LoVo (cell line): ENCODE measurements around the gene SH3BGR.
A peak's percentile ranks its signal among the peaks of the same experiment; 100 is the strongest.
"Not testable (repeated sequence)": the region's sequence is repeated elsewhere in the genome, so short reads cannot be mapped to it uniquely, and the experiment has no call there.

Experiments
- DNase-seq: peaks from one replicate; pipeline ENCODE4 v3.0.0-alpha.2; 2016; ENCODE audit warnings: low spot score

The SH3BGR gene

GRCh38 chr21:39515684-39516472 lies 64.1 kb downstream of the SH3BGR start:
- DNase-seq, result no peak

DNA sequence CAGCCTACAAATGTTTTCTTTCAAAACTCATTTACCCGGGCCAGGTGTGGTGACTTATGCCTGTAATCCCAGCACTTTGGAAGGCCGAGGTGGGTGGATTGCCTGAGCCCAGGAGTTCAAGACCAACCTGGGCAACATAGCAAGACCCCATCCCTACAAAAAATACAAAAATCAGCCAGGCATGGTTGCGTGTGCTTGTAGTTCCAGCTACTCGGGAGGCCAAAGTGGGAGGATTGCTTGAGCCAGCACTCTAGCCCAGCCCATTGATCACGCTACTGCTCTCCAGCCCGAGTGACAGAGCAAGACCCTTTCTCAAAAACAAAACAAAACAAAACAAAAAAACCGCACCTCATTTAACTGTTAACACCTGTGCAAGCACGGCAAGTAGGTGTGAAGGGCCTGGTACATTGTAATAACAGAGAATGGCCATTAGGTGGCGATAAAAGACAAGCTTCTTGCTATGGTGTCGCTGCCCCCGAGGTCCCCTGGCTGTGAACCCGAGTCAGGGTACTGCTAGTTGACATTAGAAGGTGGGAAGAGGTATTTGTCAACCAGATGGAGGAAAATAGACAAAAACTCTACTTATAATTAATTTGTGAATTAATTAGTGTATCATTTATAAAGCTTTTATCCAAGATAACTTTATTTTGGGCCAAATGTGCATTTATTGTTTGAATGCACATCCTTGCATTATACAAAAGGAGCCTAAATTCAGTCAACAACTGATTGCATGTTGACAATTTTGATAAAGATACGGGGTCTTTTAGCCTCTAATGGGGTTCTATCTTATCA lies 66.5 kb downstream of the SH3BGR start:
- peak; percentile 74 for DNase-seq

DNA sequence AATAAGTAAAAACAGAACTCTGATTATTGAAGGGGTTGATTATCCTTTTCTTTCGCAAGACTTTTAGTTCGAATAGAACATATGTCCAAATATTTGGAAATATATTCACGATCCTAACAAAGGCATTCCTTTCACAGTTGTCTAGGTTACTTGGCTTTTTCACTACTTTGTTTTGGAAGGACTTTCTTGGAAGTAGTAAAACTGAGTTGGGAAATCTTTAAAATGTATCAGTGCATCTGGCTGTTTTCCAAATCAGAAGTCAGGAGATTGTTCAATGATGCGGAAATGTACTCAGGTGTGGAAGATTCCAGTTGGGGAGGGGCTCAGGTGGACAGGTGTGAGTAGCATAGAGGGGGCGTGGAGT lies 67.1 kb downstream of the SH3BGR start:
- DNase-seq, result no peak

- DNase-seq, result no peak
Measured at GRCh38 chr21:39519835-39520234, 68.1 kb downstream of the SH3BGR start.

DNA sequence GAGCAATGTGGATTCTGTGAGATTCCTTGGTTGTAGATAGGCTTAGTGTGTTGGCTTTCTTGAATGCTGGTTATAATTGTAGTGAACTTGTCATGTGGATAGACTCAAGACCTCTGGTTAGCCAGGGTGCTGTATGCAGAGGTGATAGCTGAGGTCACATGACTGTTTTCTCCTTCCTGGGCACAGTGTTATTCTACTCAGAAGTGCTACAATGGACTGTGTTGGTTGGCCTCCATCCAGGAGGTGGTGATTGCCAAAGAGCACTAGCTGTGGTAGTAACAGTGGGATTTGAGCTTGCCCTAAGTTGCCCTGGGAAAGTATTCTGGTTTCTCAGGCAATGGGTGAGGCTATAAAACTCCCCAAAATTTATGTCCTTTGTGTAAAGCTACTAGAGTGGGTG lies 71.6 kb downstream of the SH3BGR start:
- DNase-seq, result no peak

DNA sequence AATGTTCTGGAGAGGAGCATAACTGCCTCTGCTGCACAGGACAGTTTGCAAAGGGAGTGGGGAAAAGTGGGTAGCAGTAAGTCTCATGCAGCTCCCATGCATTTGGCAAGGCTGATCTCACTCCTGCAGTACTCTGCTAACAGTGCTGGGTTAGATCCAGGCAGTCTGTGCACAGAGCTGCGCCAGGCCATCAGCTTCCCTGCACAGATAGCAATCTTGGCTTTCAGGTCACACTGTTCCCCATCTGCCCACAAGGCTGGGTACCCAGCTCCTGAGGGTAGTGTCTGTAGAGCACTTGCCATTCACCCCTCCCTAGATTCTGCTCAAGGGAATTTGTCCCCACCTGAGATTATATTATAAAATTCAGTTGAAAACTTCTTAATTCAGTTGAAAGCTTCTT lies 72.1 kb downstream of the SH3BGR start:
- no peak for DNase-seq

DNA sequence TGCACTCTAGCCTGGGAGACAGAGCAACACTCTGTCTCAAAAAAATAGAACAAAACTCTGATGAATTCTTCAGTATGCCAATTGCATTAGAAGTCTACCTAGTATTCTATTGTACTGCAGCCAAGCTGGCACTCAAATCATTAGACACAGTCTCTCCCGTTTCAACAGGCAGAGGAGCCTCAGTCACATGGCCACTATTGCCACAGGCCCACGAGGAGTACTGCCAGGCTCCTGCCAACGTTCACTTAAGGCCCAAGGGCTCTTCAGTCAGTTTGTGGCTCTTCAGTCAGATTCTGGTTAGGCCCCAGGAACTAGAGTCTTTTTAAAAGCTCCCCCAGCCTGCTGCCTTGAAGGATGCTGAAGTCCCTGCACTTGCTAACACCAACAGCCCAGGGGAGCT lies 73.4 kb downstream of the SH3BGR start:
- no peak for DNase-seq

GRCh38 chr21:39525601-39526000 lies 73.8 kb downstream of the SH3BGR start:
- no peak for DNase-seq

GRCh38 chr21:39527067-39527595 lies 75.4 kb downstream of the SH3BGR start:
- no peak for DNase-seq

DNA sequence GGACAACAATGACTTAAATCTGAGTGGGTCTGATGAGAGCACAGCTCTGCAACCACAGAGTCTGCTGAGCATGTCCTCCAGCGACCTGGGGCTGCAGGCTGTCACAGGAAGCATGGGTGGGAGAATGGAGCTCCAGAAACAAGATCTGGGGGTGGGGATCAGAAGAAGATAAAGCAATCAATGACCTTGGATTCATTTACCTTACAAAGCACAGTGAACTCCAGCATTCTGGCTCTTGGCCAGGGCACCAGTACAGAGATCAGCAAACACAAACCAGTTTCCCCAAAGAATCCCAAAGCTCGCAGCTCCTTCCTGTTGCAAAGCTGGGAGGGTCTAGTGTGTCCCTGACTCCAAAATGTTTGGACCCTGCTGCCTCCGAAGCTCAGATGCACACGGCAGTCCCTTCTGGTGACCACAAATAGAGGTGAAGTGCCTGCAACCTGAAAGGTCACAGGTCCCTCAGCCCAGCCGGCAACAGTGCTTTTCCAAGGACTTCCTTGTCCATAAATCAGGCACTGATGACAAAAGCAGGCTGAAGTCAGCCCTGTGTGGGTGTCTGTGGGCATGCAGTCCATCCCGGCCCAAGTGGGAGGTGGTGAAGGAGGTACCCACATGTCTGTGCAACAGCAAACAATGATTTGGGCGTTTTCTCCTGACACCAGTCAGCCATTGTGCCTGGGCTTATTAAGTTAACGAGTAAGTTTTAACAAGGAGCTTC lies 76.1 kb downstream of the SH3BGR start:
- DNase-seq, result peak; percentile 33

- no peak for DNase-seq
Measured at GRCh38 chr21:39529026-39529425, 77.3 kb downstream of the SH3BGR start.

DNA sequence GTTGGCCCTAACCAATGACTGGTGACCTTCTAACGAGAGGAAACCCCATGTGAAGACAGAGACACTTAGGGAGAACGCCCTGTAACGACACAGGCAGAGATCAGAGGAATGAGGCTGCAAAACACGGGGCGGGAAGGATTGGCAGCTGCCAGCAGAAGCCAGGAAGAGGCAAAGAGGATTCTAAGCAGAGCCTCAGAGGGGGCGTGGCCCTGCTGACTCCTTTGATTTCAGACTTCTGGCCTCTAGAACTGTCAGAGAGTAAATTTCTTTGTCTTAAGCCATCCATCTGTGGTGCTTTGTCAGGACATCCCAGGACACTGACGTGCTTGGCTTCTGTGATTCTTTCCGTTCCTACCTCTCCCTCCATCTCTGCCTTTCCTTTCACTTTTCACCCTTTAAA lies 79.3 kb downstream of the SH3BGR start:
- no peak for DNase-seq

GRCh38 chr21:39531840-39532239 lies 80.1 kb downstream of the SH3BGR start:
- DNase-seq, result no peak

DNA sequence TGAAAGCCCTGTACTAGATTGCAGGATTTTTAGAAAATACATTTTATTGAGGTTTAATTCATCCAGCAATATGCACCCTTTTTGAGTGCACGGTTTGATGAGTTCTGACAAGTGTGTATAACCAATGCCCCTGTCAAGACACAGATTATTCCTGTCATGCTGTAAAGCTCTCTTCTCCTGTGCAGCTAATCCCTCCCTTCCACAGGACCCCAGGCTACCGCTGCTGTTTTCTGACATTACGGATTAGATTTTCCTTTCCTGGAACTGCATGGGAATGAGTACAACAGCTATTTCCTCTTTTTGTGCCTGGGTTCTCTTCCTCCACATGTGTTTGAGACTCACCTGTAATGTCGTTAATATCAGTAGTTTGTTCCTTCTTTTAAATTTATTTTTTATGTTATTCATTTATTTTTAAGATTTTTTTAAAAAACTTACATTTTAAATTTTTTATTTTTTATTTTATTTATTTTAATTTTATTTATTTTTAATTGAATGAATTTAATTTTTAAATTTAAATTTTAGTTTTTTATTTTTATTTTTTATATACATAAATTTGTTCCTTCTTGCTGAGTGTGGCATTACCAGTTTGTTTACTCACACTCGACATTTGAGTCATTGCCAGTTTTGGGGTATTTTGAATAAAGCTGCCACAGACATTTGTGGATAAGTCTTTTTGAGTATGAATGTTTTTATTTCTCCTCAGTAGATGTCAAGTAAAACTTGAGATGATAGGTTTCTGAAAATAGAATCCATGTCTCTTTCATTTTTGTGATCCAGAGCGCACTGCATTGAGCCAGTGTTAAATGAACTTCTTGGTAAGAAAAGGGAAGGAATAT lies 82.0 kb downstream of the SH3BGR start:
- no peak for DNase-seq

DNA sequence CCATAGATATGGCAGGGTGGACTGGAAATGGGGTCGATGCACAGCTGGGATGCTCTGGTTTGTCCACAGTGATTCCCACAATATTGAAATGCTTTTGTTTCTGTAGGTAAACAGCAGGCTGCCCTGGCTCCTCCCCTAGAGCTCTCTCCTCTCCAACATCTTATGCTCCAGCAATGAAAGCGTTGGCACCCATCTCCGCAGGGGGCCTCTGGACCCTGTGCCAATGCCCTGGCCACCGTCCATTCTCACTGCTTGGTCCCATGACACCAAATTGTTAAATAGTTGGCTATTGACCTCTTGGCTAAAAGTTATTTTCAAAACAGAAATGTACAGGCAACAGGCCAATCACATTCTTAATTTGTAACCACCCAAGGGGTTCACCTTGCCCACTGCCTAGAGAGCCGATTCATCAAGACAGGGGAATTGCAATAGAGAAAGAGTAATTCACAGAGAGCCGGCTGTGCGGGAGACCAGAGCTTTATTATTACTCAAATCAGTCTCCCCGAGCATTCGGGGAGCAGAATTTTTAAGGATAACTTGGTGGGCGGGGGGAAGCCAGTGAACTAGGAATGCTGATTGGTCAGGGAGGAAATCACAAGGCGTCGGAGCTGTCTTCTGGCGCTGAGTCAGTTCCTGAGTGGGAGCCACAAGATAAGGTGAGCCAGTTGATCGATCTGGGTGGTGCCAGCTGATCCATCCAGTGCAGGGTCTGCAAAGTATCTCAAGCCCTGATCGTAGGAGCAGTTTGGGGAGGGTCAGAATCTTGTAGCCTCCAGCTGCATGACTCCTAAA lies 84.1 kb downstream of the SH3BGR start:
- DNase-seq, result no peak

- DNase-seq, result no peak
Measured at GRCh38 chr21:39536835-39537234, 85.1 kb downstream of the SH3BGR start.

GRCh38 chr21:39537571-39537970 lies 85.8 kb downstream of the SH3BGR start:
- peak; percentile 44 for DNase-seq

DNA sequence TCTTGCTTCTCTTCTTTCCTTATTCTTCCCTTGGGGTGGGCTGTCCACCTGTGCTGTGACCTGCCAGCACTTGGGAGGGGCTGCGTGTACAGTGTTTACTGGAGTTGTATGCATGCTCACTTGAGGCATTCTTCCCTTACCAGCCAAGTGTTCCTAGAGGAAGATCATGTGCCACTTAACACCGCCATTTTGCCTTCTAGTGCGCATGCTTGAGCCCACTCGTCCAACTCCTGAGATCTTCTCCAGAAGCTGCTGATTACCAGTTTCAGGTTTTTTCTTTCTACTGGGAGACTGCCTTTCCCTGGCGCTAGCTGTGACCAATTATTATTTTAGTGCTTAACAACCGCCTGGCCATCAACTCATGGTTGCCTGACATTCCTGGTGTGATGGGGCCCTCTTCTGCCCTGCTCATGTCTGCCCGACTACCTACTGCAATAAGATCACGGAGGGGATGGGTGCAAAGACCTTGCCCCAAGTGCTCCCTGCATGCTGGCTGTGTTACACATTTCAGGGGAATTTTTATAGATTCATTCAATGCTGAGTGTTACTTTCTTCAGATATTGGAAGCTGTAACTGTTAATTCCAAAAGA lies 86.8 kb downstream of the SH3BGR start:
- DNase-seq, result no peak

DNA sequence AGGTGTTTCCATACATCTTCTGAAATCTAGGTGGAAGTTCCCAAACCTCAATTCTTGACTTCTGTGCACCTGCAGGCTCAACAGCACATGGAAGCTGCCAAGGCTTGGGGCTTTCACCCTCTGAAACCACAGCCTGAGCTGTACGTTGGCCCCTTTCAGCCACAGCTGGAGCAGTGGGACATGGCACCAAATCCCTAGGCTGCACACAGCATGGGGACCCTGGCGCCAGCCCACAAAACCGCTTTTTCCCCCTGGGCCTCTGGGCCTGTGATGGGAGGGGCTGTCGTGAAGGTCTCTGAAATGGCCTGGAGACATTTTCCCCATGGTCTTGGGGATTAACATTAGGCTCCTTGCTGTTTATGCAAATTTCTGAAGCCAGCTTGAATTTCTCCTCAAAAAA lies 88.6 kb downstream of the SH3BGR start:
- not testable (repeated sequence) for DNase-seq

GRCh38 chr21:39542736-39543135 lies 91.0 kb downstream of the SH3BGR start:
- no peak for DNase-seq

DNA sequence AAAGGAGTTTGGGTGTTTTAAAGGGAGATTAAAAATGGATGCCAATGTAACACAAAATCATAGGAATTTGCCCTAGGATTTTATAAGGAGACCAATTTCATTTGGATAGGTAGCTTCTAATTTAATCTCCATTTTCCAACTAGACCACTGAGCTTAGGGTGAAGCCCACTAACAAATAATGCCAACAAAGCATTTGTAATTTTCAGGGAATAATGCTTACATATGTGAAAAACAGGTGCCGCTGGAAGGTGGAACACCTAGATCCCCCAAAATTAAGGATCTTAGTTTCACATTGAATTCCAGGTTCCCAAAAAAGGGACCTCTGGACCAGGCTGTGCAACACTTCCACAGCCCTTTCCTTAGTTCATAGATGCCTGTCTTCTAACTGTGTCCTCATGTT lies 94.8 kb downstream of the SH3BGR start:
- DNase-seq, result no peak
